COR-L47 (cell line): ENCODE results near the gene PAPOLG.
"Not testable (repeated sequence)": the region's sequence is repeated elsewhere in the genome, so short reads cannot be mapped to it uniquely, and the experiment has no call there.

Experiments used
- DNase-seq: peaks from one replicate; lab custom pipeline; 2025; lab: John Stamatoyannopoulos, UW

PAPOLG gene

DNA sequence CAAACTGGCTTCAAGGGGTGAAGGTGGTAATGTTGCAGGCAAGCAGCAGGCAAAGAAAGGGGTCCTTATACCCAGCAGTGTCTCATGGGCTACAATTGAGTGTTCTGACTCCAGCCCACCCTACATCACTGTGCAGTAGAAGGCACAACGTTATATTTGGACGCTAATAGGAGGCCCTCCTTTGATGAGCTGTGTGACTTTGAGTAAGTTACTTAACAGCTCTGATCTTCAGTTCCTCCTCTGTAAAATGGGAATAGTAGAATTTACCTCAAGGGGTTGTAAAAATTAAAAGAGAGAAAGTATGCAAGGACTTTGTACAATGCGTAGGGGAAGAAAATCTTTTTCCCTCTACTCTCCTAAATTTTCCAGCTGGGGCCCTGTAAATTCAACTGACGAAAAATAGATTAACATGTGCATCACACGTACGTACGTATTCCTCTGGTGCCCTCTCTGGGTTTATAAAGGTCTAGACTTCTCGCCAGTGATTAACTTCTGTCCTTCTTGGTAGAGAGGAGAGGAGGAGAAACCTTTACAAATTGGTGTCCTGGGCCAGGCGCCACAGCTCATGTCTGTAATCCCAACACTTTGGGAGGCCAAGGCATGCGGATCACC, 67.7 kb downstream of the PAPOLG start:
- DNase-seq: no peak

DNA sequence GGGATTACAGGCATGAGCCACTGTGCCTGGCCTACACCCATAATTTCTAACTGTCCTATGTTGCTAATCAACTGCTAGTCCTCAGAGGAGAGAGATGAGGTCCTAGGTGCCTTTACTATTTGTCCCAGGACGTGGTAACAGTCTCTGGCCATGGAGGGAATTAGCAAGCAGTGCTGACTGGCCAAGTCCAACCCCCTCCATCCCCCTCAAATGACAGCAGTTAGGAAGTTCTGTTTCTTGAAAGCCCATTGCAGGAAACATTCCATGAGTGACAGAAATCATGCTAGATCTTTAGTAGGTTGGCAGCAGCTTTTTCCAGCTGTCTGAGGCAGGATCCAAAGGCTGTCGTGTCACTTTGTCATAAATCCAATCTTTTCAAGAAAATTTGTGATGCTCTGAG, 69.6 kb downstream of the PAPOLG start:
- DNase-seq: no peak

GRCh38 chr2:60826111-60826510, 70.0 kb downstream of the PAPOLG start:
- DNase-seq: no peak

DNA sequence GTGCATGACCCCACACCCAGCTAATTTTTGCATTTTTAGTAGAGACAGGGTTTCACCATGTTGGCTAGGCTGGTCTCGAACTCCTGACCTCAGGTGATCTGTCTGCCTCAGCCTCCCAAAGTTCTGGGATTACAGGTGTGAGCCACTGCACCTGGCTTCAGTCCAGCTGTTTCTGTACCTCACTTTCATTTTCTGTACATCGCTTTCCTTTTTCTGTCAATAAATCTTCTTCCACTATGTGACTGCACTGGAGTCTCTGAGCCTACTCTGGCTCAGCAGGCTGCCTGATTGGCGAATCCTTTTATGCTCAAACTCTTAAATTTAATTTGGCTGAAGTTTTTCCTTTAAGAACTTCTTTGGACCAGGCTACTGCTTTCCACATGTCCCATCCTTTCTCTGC, 70.8 kb downstream of the PAPOLG start:
- DNase-seq: not testable (repeated sequence)

DNA sequence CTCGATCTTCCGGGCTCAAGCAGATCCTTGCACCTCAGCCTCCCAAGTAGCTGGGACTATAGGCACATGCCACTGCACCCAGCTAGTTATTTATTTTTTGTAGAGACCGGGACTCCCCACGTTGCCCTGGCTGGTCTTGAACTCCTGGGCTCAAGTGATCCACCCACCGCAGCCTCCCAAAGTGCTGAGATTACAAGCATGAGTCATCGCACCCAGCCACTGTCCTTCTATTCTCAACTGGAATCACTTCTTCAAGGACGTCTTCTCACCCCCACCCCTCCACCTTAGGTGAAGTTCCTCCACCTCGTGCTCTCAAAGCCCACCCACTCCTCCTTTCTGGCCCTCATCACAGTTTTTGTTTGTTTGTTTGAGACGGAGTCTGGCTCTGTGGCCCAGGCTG, 71.3 kb downstream of the PAPOLG start:
- no peak for DNase-seq

- DNase-seq: no peak
Measured at GRCh38 chr2:60830991-60831390, 74.9 kb downstream of the PAPOLG start.

DNA sequence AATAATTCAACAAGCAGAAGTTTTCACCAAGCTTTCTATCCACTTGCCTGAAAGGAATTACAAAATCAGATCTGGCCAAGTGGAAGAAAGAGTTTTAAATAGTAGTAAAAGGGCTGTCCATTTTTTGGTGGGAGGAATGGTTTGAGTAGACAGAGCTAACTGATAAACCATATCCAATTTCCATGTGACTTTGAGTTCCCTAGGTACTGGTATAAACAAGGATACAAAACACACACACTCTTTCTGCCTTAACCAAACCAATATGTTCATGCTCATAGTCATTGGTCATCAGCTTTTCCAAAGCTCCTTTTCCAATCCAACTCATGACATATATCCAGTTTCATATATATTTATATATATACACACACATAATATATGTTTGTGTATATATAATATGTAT, 75.9 kb downstream of the PAPOLG start:
- no peak for DNase-seq

DNA sequence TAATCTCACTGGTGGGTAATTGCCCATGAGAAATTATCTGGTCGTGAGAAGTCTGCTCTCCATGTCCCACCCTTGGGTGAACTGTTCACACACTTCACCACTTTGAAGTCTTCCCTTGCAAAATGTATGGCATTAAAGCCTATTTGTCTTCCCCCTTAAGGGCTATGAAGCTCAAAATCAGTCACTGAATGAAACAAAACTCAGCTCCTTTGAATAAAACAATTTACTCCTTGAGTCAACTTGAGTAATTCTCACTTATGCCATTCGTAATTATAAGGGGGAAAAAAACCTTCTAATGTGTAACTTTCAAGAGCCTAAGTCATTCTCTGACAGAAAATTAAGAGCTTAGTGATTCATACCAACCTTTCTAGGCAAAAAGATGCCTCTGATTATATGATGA, 76.6 kb downstream of the PAPOLG start:
- DNase-seq: no peak

DNA sequence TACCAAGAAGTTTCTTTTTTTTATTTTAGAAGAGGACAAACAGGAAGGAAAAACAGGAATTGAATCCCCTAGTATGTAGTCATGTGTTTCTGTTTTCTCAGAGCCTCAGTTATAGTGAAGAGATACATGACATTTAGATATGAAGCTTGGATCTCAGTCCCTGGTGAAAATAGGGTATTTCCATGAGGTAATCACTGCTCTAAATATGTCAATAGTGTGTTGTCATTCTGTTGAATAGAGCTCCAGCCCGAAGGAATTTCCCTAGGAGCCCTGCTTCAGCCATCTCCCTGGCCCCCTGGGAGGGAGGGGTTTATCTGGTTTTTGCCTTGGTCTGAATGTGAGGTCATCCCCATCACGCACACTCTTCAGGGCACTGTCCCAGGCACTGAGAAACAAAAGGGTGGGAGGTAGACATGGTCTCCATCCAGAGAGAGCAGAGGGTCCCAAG, 78.2 kb downstream of the PAPOLG start:
- no peak for DNase-seq

GRCh38 chr2:60836491-60836890, 80.4 kb downstream of the PAPOLG start:
- no peak for DNase-seq

DNA sequence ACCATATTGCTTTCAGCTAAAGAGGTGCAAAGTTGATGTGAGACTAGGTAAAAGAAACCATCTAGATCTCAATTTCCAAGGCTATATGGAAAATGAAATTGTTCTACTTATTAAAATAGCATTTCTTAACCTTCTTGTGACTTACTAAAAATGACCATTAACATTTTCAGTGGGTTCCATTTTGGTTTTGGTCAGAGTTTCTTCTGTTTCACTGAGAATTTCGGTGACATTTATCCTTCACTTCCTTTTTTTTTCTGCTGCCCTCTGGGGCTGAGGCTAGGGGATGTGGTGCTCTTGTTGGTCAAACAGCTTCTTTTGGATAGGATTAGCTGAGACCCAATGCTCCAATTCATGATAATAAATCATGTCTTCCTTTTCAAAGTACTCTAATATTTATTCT, 81.1 kb downstream of the PAPOLG start:
- no peak for DNase-seq

- no peak for DNase-seq
Measured at GRCh38 chr2:60838481-60838880, 82.4 kb downstream of the PAPOLG start.

- DNase-seq: no peak
Measured at GRCh38 chr2:60839126-60839813, 83.2 kb downstream of the PAPOLG start.

DNA sequence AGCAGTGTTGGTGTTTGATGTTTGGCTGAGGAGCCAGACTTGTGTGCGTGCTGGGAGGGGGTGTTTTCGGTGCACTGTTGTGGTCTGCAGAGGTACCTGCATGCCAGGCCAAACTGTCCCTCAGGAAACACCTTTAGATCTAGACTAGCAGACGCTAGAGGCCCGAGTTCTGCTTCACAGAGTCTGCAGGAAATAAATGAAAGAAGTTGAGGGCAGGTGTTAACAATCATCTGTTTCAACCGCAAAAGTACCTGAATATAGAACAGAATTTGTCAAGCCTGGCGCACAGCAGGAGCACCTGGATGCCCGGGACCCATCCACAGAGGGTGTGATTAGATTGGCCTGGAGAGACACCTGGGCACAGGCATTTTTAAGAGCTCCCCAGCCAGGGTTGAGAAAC, 84.8 kb downstream of the PAPOLG start:
- DNase-seq: no peak

- no peak for DNase-seq
Measured at GRCh38 chr2:60843006-60843405, 86.9 kb downstream of the PAPOLG start.

GRCh38 chr2:60844105-60844504, 88.0 kb downstream of the PAPOLG start:
- DNase-seq: no peak

DNA sequence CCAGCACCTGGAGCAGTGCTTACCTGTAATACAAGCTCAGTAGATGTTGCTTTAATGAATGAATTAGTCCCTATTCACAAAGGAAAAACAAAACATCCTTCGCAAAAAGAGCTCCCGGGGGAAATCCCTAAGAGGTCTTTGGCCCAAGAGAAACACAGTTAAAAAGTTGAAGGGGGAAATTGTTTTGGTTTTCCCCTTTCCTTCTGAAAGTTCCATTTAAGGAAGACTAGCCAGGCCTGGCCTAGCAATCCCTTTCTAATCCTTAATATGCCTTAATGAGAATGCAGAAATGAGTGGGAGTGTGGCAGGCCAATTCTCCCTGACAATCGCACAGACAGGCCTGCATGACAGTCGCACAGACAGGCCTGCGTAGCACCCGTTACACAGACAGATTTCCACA, 91.8 kb downstream of the PAPOLG start:
- DNase-seq: no peak
